ENCODE data around the gene FREM1. TPM values are rescaled to one million over a fixed set of nuclear protein-coding genes. Genes with fewer than 3 reads are reported as not detected.

The FREM1 gene
- total RNA-seq, 1 experiment from 2014 or later, result 1.2 TPM

DNA sequence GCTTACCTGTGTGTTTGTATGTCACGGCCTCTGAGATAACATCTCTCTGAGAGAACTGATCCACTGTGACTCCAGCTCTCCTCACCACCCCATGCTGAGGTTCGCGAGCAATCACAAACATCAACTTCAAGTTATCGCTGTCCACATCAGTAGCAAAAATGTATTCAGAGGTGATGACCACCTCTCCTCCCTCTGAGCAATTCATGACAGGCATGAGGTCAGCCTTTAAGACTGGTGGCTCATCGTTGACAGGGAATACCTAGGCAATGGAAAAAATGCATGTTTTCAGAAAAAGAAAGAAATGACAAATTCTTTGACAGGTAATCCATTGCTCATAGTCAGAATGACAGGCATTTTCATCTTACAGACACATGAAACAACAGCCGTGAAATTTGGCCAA, 97.4 kb downstream of the FREM1 start:
- H3K36me3 ChIP-seq (ENCODE audit: low read depth, low read length), result no peaks in the 10 kb centered on the region
- POLR2A ChIA-PET (ENCODE audit: unreplicated experiment), result no interaction called here
- peak; percentile 43 for ATAC-seq
- intact Hi-C loops (cut with micrococcal nuclease), result no loop called here
- H3K27me3 ChIP-seq (ENCODE audit: low read length), result no peaks in the 10 kb centered on the region
- H4K20me1 ChIP-seq (ENCODE audit: low read length), result no peaks in the 10 kb centered on the region
- peak overlapping the region; percentile 67 for H3K4me2 ChIP-seq (ENCODE audit: low read length)
- CTCF ChIA-PET, result no interaction called here
- H3K9me3 ChIP-seq (ENCODE audit: low read length), result no peaks in the 10 kb centered on the region
- peak overlapping the region; percentile 64; the same call in 1 of the 2 replicates for H2AFZ ChIP-seq (ENCODE audit: low read length)
- H3K79me2 ChIP-seq (ENCODE audit: low read length), result no peaks in the 10 kb centered on the region
- H3K9me2 ChIP-seq (replicated peaks; ENCODE audit: low read length), result no peaks in the 10 kb centered on the region
- peak; percentile 81 for DNase-seq
- H3K4me1 ChIP-seq (ENCODE audit: insufficient read depth, low read length), result peaks cover 49% of the 10 kb centered on the region
- H3K9ac ChIP-seq (ENCODE audit: low read length), result peak overlapping the region; percentile 65
- BruUV-seq (replicated peaks), result no TSS peak
- peaks cover 7% of the 10 kb centered on the region for H3F3A ChIP-seq (ENCODE audit: low read length, unreplicated experiment)
- H3K4me3 ChIP-seq (ENCODE audit: low read length), result peak overlapping the region; percentile 24; the same call in 1 of the 2 replicates
- TF ChIP-seq, protein P1, sequence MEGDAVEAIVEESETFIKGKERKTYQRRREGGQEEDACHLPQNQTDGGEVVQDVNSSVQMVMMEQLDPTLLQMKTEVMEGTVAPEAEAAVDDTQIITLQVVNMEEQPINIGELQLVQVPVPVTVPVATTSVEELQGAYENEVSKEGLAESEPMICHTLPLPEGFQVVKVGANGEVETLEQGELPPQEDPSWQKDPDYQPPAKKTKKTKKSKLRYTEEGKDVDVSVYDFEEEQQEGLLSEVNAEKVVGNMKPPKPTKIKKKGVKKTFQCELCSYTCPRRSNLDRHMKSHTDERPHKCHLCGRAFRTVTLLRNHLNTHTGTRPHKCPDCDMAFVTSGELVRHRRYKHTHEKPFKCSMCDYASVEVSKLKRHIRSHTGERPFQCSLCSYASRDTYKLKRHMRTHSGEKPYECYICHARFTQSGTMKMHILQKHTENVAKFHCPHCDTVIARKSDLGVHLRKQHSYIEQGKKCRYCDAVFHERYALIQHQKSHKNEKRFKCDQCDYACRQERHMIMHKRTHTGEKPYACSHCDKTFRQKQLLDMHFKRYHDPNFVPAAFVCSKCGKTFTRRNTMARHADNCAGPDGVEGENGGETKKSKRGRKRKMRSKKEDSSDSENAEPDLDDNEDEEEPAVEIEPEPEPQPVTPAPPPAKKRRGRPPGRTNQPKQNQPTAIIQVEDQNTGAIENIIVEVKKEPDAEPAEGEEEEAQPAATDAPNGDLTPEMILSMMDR (conservative IDR thresholded peaks at IDR 0.05; ENCODE audit: low read depth, low read length), result no peak
- TF ChIP-seq EZH2 (IDR thresholded peaks at IDR 0.05; ENCODE audit: low read length, unreplicated experiment) (no peak), EZH2phosphoT487 (IDR thresholded peaks at IDR 0.05; ENCODE audit: borderline replicate concordance, low read length) (no peak)
- peak overlapping the region; percentile 90 for H3K27ac ChIP-seq (ENCODE audit: low read length)

DNA sequence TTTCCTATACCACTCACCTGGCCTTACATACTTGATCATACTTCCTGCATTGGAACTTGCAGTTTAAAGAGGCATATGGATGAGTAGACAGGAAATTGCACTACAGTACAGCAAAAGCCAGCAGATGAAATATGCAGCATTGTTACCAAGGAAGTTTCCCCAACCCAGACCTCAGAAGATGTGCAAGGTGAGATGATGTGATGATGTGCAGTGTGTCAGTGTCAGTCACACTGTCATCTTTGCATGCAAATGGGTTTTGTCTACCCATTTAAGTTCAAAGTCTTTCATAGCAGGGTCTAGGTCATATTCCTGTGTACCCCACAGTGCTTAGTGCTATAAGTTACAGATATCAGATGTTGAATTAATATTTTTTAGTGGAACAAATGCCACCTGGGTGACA, 98.4 kb downstream of the FREM1 start:
- intact Hi-C loops (cut with micrococcal nuclease), result no loop called here
- Histone ChIP-seq H2AFZ (ENCODE audit: low read length) (no peak overlapping the region), H3K4me3 (ENCODE audit: low read length) (no peak overlapping the region), H3K9me2 (replicated peaks; ENCODE audit: low read length) (no peaks in the 10 kb centered on the region), H3K79me2 (ENCODE audit: low read length) (no peaks in the 10 kb centered on the region), H3K9me3 (ENCODE audit: low read length) (no peaks in the 10 kb centered on the region), H3K36me3 (ENCODE audit: low read depth, low read length) (no peaks in the 10 kb centered on the region), H3F3A (ENCODE audit: low read length, unreplicated experiment) (peaks cover 7% of the 10 kb centered on the region), H3K4me2 (ENCODE audit: low read length) (peak overlapping the region; percentile 67; the same call in 1 of the 2 replicates), H4K20me1 (ENCODE audit: low read length) (no peaks in the 10 kb centered on the region), H3K27ac (ENCODE audit: low read length) (peak overlapping the region; percentile 90), H3K27me3 (ENCODE audit: low read length) (no peaks in the 10 kb centered on the region), H3K4me1 (ENCODE audit: insufficient read depth, low read length) (peaks cover 49% of the 10 kb centered on the region), H3K9ac (ENCODE audit: low read length) (peak overlapping the region; percentile 61)
- ChIA-PET CTCF (no interaction called here), POLR2A (ENCODE audit: unreplicated experiment) (no interaction called here)
- ATAC-seq, result peak; percentile 20; the same call in 1 of the 2 replicates
- DNase-seq, result peak; percentile 23
- no TSS peak for BruUV-seq (replicated peaks)
- TF ChIP-seq EZH2 (IDR thresholded peaks at IDR 0.05; ENCODE audit: low read length, unreplicated experiment) (no peak), EZH2phosphoT487 (IDR thresholded peaks at IDR 0.05; ENCODE audit: borderline replicate concordance, low read length) (no peak)
- TF ChIP-seq, protein P1 (conservative IDR thresholded peaks at IDR 0.05; ENCODE audit: low read depth, low read length), result no peak

DNA sequence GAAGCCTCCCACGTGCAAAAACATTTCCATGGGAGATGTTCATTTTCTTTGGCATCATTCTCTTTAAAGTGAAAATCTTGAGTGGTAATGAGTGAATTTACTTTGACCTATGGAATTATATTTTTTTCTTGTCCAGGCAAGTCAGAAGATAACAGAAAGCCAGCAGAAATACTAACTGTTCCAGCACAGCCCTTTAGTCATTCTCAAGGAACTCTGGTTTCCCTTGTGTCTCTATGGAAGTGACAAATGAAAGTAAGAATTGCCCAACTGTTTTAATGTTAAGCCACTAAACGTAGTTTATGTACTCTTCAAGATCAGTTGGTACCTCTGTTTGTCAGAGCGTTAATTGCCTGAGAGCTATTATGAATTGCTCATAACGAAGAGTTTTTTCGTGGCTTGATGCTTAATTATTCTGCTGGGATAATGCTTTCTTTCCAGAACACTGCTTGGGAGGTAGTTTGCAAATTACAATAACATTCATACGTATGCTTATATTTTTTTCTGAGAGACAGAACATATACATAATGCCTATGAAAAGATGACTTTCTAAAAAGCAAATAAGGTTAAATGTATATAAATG, 103.2 kb downstream of the FREM1 start:
- no peak overlapping the region for H3K9ac ChIP-seq (ENCODE audit: low read length)
- H2AFZ ChIP-seq (ENCODE audit: low read length), result no peak overlapping the region
- DNase-seq, result no peak
- no peak overlapping the region for H3K27ac ChIP-seq (ENCODE audit: low read length)
- intact Hi-C loops (cut with micrococcal nuclease), result no loop called here
- no peaks in the 10 kb centered on the region for H3K79me2 ChIP-seq (ENCODE audit: low read length)
- peaks cover 14% of the 10 kb centered on the region for H3K4me1 ChIP-seq (ENCODE audit: insufficient read depth, low read length)
- peaks cover 2% of the 10 kb centered on the region for H3F3A ChIP-seq (ENCODE audit: low read length, unreplicated experiment)
- H3K36me3 ChIP-seq (ENCODE audit: low read depth, low read length), result no peaks in the 10 kb centered on the region
- ChIA-PET CTCF (no interaction called here), POLR2A (ENCODE audit: unreplicated experiment) (no interaction called here)
- TF ChIP-seq EZH2 (IDR thresholded peaks at IDR 0.05; ENCODE audit: low read length, unreplicated experiment) (no peak), EZH2phosphoT487 (IDR thresholded peaks at IDR 0.05; ENCODE audit: borderline replicate concordance, low read length) (no peak)
- TF ChIP-seq, protein P1 (conservative IDR thresholded peaks at IDR 0.05; ENCODE audit: low read depth, low read length), result no peak
- no peaks in the 10 kb centered on the region for H3K9me3 ChIP-seq (ENCODE audit: low read length)
- no peak overlapping the region for H3K4me2 ChIP-seq (ENCODE audit: low read length)
- H3K9me2 ChIP-seq (replicated peaks; ENCODE audit: low read length), result no peaks in the 10 kb centered on the region
- no peak for ATAC-seq
- no TSS peak for BruUV-seq (replicated peaks)
- H4K20me1 ChIP-seq (ENCODE audit: low read length), result no peaks in the 10 kb centered on the region
- H3K27me3 ChIP-seq (ENCODE audit: low read length), result no peaks in the 10 kb centered on the region
- H3K4me3 ChIP-seq (ENCODE audit: low read length), result no peak overlapping the region

All from PC-3 (cell line).